OCI-LY1 (cell line): ENCODE measurements around the gene PPFIA4.

Experiments
- H2AFZ ChIP-seq: fragments of 200-600 bp; sonication (generic), shearing (Covaris generic); 2 replicates; pipeline ENCODE4 v1.6.0; 2014; ENCODE audit warnings: antibody characterized with exemption, mild to moderate bottlenecking, low read length
- H3F3A ChIP-seq: fragments of 200-600 bp; sonication (generic), shearing (Covaris generic); 2 replicates; pipeline ENCODE4 v1.6.0; 2014; ENCODE audit warnings: mild to moderate bottlenecking, antibody characterized with exemption, low read length, moderate library complexity; ENCODE audit not compliant: insufficient read depth
- H3K27ac ChIP-seq: fragments of 200-600 bp; sonication (generic); 2 replicates; pipeline ENCODE4 v1.5.1; 2014; ENCODE audit warnings: low read length, mixed run types, mild to moderate bottlenecking, low read depth; ENCODE audit not compliant: poor library complexity, severe bottlenecking
- H3K27me3 ChIP-seq: fragments of 200-600 bp; sonication (generic); 2 replicates; pipeline ENCODE4 v1.6.0; 2014; ENCODE audit warnings: antibody characterized with exemption, mild to moderate bottlenecking, low read length, moderate library complexity; ENCODE audit not compliant: insufficient read depth
- H3K36me3 ChIP-seq: fragments of 200-600 bp; sonication (generic); 2 replicates; pipeline ENCODE4 v1.6.1; 2014; ENCODE audit warnings: mild to moderate bottlenecking, antibody characterized with exemption, low read length, moderate library complexity, mixed read lengths; ENCODE audit not compliant: insufficient read depth
- H3K4me1 ChIP-seq: fragments of 200-600 bp; sonication (generic); 2 replicates; pipeline ENCODE4 v1.5.1; 2014; ENCODE audit warnings: mild to moderate bottlenecking, low read length, moderate library complexity; ENCODE audit not compliant: insufficient read depth, severe bottlenecking
- H3K4me2 ChIP-seq: fragments of 200-600 bp; sonication (generic), shearing (Covaris generic); 2 replicates; pipeline ENCODE4 v1.6.1; 2014; ENCODE audit warnings: low read length
- H3K4me3 ChIP-seq: fragments of 200-600 bp; sonication (generic); 2 replicates; pipeline ENCODE4 v1.5.1; 2014; ENCODE audit warnings: low read length, low read depth, mild to moderate bottlenecking, mixed read lengths; ENCODE audit not compliant: poor library complexity, severe bottlenecking
- H3K79me2 ChIP-seq: fragments of 200-600 bp; shearing (Covaris generic); 2 replicates; pipeline ENCODE4 v1.6.1; 2016; ENCODE audit warnings: mixed run types, low read length, mixed read lengths; ENCODE audit not compliant: insufficient read depth
- H3K9ac ChIP-seq: fragments of 200-600 bp; sonication (generic), shearing (Covaris generic); 2 replicates; pipeline ENCODE4 v1.6.1; 2014; ENCODE audit warnings: mild to moderate bottlenecking, low read length, mixed read lengths
- H3K9me2 ChIP-seq: fragments of 200-600 bp; sonication (generic), shearing (Covaris generic); 2 replicates; pipeline ENCODE4 v1.6.1; 2014; ENCODE audit warnings: low read depth, mild to moderate bottlenecking, low read length, mixed read lengths
- H3K9me3 ChIP-seq: fragments of 200-600 bp; shearing (Covaris generic); 2 replicates; pipeline ENCODE4 v1.6.1; 2014; ENCODE audit warnings: low read length, mixed read lengths
- H4K20me1 ChIP-seq: fragments of 200-600 bp; sonication (generic), shearing (Covaris generic); 2 replicates; pipeline ENCODE4 v1.6.0; 2016; ENCODE audit warnings: mild to moderate bottlenecking, low read length; ENCODE audit not compliant: insufficient read depth
- EZH2 ChIP-seq: fragments of 200-600 bp; sonication (generic), shearing (Covaris generic); IDR thresholded peaks from 2 replicates; pipeline ENCODE4 v1.8.0; 2017; ENCODE audit warnings: borderline replicate concordance, mixed run types, mild to moderate bottlenecking, antibody characterized with exemption, low read length, moderate library complexity, mixed read lengths
- TF ChIP-seq, protein P1 (sequence below): fragments of 200-600 bp; sonication (generic), shearing (Covaris generic); IDR thresholded peaks from 2 replicates; pipeline ENCODE4 v1.5.1; 2017; ENCODE audit warnings: mild to moderate bottlenecking, antibody characterized with exemption, low read length, moderate library complexity, mixed read lengths

PPFIA4 gene

DNA sequence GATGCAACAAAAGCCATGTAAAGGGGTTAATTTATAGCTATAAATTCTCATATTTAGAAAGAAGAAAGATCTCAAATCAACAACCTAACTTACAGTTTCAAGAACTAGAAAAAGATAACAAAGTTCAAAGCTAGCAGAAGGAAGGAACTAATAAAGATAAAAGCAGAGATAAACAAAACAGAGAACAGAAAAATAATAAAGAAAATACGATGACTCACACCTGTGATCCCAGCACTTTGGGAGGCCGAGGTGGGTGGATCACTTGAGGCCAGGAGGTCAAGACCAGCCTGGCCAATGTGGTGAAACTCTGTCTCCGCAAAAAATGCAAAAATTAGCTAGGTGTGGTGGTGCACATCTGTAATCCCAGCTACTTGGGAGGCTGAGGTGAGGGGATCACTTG lies 31.5 kb upstream of the PPFIA4 start:
- H3K27ac ChIP-seq = no peak overlapping the region
- peaks cover 6% of the 10 kb centered on the region for H3K4me1 ChIP-seq
- H4K20me1 ChIP-seq = no peaks in the 10 kb centered on the region
- peaks cover 4% of the 10 kb centered on the region; the same call in 1 of the 2 replicates for H3K27me3 ChIP-seq
- H3K4me3 ChIP-seq = no peak overlapping the region
- no peak for TF ChIP-seq EZH2
- TF ChIP-seq, protein P1, sequence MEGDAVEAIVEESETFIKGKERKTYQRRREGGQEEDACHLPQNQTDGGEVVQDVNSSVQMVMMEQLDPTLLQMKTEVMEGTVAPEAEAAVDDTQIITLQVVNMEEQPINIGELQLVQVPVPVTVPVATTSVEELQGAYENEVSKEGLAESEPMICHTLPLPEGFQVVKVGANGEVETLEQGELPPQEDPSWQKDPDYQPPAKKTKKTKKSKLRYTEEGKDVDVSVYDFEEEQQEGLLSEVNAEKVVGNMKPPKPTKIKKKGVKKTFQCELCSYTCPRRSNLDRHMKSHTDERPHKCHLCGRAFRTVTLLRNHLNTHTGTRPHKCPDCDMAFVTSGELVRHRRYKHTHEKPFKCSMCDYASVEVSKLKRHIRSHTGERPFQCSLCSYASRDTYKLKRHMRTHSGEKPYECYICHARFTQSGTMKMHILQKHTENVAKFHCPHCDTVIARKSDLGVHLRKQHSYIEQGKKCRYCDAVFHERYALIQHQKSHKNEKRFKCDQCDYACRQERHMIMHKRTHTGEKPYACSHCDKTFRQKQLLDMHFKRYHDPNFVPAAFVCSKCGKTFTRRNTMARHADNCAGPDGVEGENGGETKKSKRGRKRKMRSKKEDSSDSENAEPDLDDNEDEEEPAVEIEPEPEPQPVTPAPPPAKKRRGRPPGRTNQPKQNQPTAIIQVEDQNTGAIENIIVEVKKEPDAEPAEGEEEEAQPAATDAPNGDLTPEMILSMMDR = no peak
- no peaks in the 10 kb centered on the region for H3F3A ChIP-seq
- no peak overlapping the region for H3K9ac ChIP-seq
- no peak overlapping the region for H2AFZ ChIP-seq
- H3K9me2 ChIP-seq = no peaks in the 10 kb centered on the region
- H3K9me3 ChIP-seq = no peaks in the 10 kb centered on the region
- H3K4me2 ChIP-seq = no peak overlapping the region
- no peaks in the 10 kb centered on the region for H3K79me2 ChIP-seq
- H3K36me3 ChIP-seq = no peaks in the 10 kb centered on the region

- Histone ChIP-seq H3F3A (no peaks in the 10 kb centered on the region), H3K9ac (peak overlapping the region; percentile 19; the same call in 1 of the 2 replicates), H3K9me3 (no peaks in the 10 kb centered on the region), H3K36me3 (no peaks in the 10 kb centered on the region), H3K9me2 (no peaks in the 10 kb centered on the region), H3K79me2 (no peaks in the 10 kb centered on the region), H4K20me1 (no peaks in the 10 kb centered on the region), H3K4me3 (no peak overlapping the region), H3K27me3 (no peaks in the 10 kb centered on the region), H2AFZ (no peak overlapping the region; the same call in 1 of the 2 replicates), H3K4me1 (peaks cover 6% of the 10 kb centered on the region), H3K27ac (no peak overlapping the region), H3K4me2 (peak overlapping the region; percentile 65)
- TF ChIP-seq, protein P1 = peak; percentile 89
- no peak for TF ChIP-seq EZH2
Measured at GRCh38 chr1:202998836-202999750, 27.2 kb upstream of the PPFIA4 start.

- H3K9me3 ChIP-seq = no peaks in the 10 kb centered on the region
- no peaks in the 10 kb centered on the region for H3K36me3 ChIP-seq
- no peak overlapping the region for H3K4me2 ChIP-seq
- no peak overlapping the region for H2AFZ ChIP-seq
- no peaks in the 10 kb centered on the region for H4K20me1 ChIP-seq
- no peaks in the 10 kb centered on the region for H3K79me2 ChIP-seq
- H3K4me3 ChIP-seq = no peak overlapping the region
- H3F3A ChIP-seq = no peaks in the 10 kb centered on the region
- H3K4me1 ChIP-seq = peaks cover 6% of the 10 kb centered on the region
- H3K27me3 ChIP-seq = no peaks in the 10 kb centered on the region
- TF ChIP-seq EZH2 = no peak
- TF ChIP-seq, protein P1 = no peak
- H3K9me2 ChIP-seq = no peaks in the 10 kb centered on the region
- no peak overlapping the region for H3K9ac ChIP-seq
- no peak overlapping the region for H3K27ac ChIP-seq
Measured at GRCh38 chr1:203000217-203000944, 25.9 kb upstream of the PPFIA4 start.
